CD4-positive, CD25-positive, alpha-beta regulatory T cell (primary cell): ENCODE results near the gene STARD3. TPM values are rescaled to one million over a fixed set of nuclear protein-coding genes. Genes with fewer than 3 reads are reported as not detected.
"Not testable (repeated sequence)": the region's sequence is repeated elsewhere in the genome, so short reads cannot be mapped to it uniquely, and the experiment has no call there.

Experiments used
- ATAC-seq, 2 donors: fragments of 150-1000 bp; cut with Tn5 transposase; one replicate each; pipeline ENCODE4 v1.10.0; 2021; ENCODE audit warnings: low read depth in 2 of 2, moderate number of reproducible peaks in 2 of 2, moderate library complexity in 1 of 2
- DNase-seq, 3 donors: peaks; one replicate each; pipeline versions ENCODE4 v3.0.0 to v3.0.0-alpha.2; 2012 to 2022; ENCODE audit warnings: mixed read lengths in 1 of 3
- H3K27ac ChIP-seq: one replicate; pipeline ENCODE4 v1.7.0; 2013; ENCODE audit warnings: mild to moderate bottlenecking, low read length; ENCODE audit not compliant: insufficient read depth, poor library complexity, severe bottlenecking
- H3K27me3 ChIP-seq: one replicate; pipeline ENCODE4 v1.7.0; 2013; ENCODE audit warnings: low read length; ENCODE audit not compliant: control insufficient read depth, insufficient read depth
- H3K36me3 ChIP-seq: one replicate; pipeline ENCODE4 v1.7.0; 2013; ENCODE audit warnings: mild to moderate bottlenecking, low read length, moderate library complexity; ENCODE audit not compliant: control insufficient read depth, insufficient read depth
- H3K4me1 ChIP-seq: 2 replicates; pipeline ENCODE4 v1.7.0; 2013; ENCODE audit warnings: mild to moderate bottlenecking, low read length; ENCODE audit not compliant: insufficient read depth, control insufficient read depth, poor library complexity, severe bottlenecking
- H3K4me3 ChIP-seq: one replicate; pipeline ENCODE4 v1.7.0; 2013; ENCODE audit warnings: low read depth, mild to moderate bottlenecking, low read length, moderate library complexity
- H3K9me3 ChIP-seq, 2 experiments: 1 replicate in 1 of 2; 2 replicates in 1 of 2; pipeline ENCODE4 v1.7.0; 2013; ENCODE audit warnings: low read length in 2 of 2, mild to moderate bottlenecking in 1 of 2, moderate library complexity in 1 of 2; ENCODE audit not compliant: control insufficient read depth in 2 of 2
- H3K27ac Mint-ChIP-seq, 3 donors: one replicate each; pipeline ENCODE4 v1.8.0; 2020 to 2022; ENCODE audit warnings: mild to moderate bottlenecking in 3 of 3, mixed read lengths in 3 of 3, moderate library complexity in 2 of 3
- H3K27me3 Mint-ChIP-seq: one replicate; pipeline ENCODE4 v1.8.0; 2022; ENCODE audit warnings: mild to moderate bottlenecking, mixed read lengths
- H3K36me3 Mint-ChIP-seq: one replicate; pipeline ENCODE4 v1.8.0; 2020; ENCODE audit warnings: mixed read lengths
- H3K4me1 Mint-ChIP-seq, 4 donors: one replicate each; pipeline ENCODE4 v1.8.0; 2020 to 2022; ENCODE audit warnings: mixed read lengths in 4 of 4, mild to moderate bottlenecking in 1 of 4
- H3K4me3 Mint-ChIP-seq, 4 donors: one replicate each; pipeline ENCODE4 v1.8.0; 2020 to 2022; ENCODE audit warnings: mild to moderate bottlenecking in 4 of 4, mixed read lengths in 4 of 4, moderate library complexity in 3 of 4
- H3K9me3 Mint-ChIP-seq, 7 donors: one replicate each; pipeline ENCODE4 v1.8.0; 2020 to 2022; ENCODE audit warnings: mixed read lengths in 7 of 7, mild to moderate bottlenecking in 3 of 7, moderate library complexity in 2 of 7
- polyA plus RNA-seq, 4 donors: library from polyadenylated mRNA; unstranded; fragments of 300-500 nt; fragmentation: Illumina TruSeq; gene quantifications; one replicate each; pipeline ENCODE4 v1.2.3, GENCODE V29; 2021
- total RNA-seq: library from RNA; stranded (reverse); gene quantifications from one replicate; pipeline ENCODE4 v1.2.3, GENCODE V29; 2022

STARD3 gene
- total and polyA plus RNA-seq, 5 donors from 2014 or later, result 45.4 to 95.9 (median 46.7) TPM

- ATAC-seq, result no peak
- Mint-ChIP-seq H3K4me3 (peak overlapping the region; percentile 97 to 99 (median 98)), H3K4me1 (peaks cover 9 to 31% (median 21%) of the 10 kb centered on the region in 4 donors), H3K27me3 (no peaks in the 10 kb centered on the region), H3K27ac (peak overlapping the region; percentile 96 to 99 (median 98)), H3K9me3 (peaks cover 0 to 4% (median 0%) of the 10 kb centered on the region in 7 donors), H3K36me3 (peaks cover 13% of the 10 kb centered on the region)
- no peaks in the 10 kb centered on the region for H3K9me3 ChIP-seq
- H3K4me3 ChIP-seq, result peak overlapping the region; percentile 93
- peak overlapping the region; percentile 86 for H3K27ac ChIP-seq
- no peak for DNase-seq
- H3K4me1 ChIP-seq, result peaks cover 21% of the 10 kb centered on the region
- no peaks in the 10 kb centered on the region for H3K27me3 ChIP-seq
- H3K36me3 ChIP-seq, result peaks cover 10% of the 10 kb centered on the region
Measured at GRCh38 chr17:39688475-39688835, 51.5 kb downstream of the STARD3 start.

GRCh38 chr17:39688945-39689344 is 52.0 kb downstream of the STARD3 start:
- Mint-ChIP-seq H3K4me1 (peaks cover 9 to 31% (median 21%) of the 10 kb centered on the region in 4 donors), H3K9me3 (peaks cover 0 to 4% (median 0%) of the 10 kb centered on the region in 7 donors), H3K27ac (peak overlapping the region in 2 of 3 donors; percentile 36 to 98), H3K36me3 (peaks cover 12% of the 10 kb centered on the region), H3K27me3 (no peaks in the 10 kb centered on the region), H3K4me3 (peak overlapping the region; percentile 72 to 98 (median 97))
- no peaks in the 10 kb centered on the region for H3K27me3 ChIP-seq
- H3K9me3 ChIP-seq, result no peaks in the 10 kb centered on the region
- peaks cover 21% of the 10 kb centered on the region for H3K4me1 ChIP-seq
- peaks cover 8% of the 10 kb centered on the region for H3K36me3 ChIP-seq
- H3K27ac ChIP-seq, result no peak overlapping the region
- H3K4me3 ChIP-seq, result peak overlapping the region; percentile 93
- ATAC-seq, result no peak
- DNase-seq, result no peak

DNA sequence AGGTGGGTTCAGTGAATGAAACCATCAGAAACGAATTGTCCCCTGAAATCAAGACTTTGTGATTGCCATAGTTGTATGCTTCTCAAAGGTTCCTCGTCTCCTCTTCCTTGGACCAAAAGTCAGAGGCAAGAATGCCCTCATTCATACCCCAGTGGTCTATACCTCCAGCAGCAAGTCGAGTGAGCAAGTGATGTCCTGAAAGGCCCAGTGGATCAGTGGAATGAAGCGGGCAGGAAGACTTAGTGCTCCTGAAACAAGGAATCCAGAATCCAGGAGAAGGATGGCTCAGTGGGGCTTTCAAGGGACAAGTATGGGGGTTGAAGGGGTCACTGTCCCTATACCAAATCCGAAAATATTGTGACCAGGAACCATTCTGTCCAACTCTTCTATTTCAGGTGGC is 57.6 kb downstream of the STARD3 start:
- H3K4me3 ChIP-seq, result no peak overlapping the region
- Mint-ChIP-seq H3K36me3 (no peaks in the 10 kb centered on the region), H3K9me3 (no peaks in the 10 kb centered on the region), H3K27ac (no peak overlapping the region), H3K4me1 (peaks cover 0 to 9% (median 4%) of the 10 kb centered on the region in 4 donors), H3K4me3 (no peak overlapping the region), H3K27me3 (peaks cover 31% of the 10 kb centered on the region)
- no peak for ATAC-seq
- H3K27ac ChIP-seq, result no peak overlapping the region
- H3K9me3 ChIP-seq, result no peaks in the 10 kb centered on the region
- peaks cover 2% of the 10 kb centered on the region for H3K27me3 ChIP-seq
- no peaks in the 10 kb centered on the region for H3K36me3 ChIP-seq
- H3K4me1 ChIP-seq, result no peaks in the 10 kb centered on the region
- DNase-seq, result no peak

- ATAC-seq, result no peak
- Histone ChIP-seq H3K27me3 (peaks cover 2% of the 10 kb centered on the region), H3K9me3 (no peaks in the 10 kb centered on the region), H3K36me3 (no peaks in the 10 kb centered on the region), H3K4me1 (peaks cover 4% of the 10 kb centered on the region), H3K27ac (no peak overlapping the region), H3K4me3 (no peak overlapping the region)
- no peak overlapping the region for H3K4me3 Mint-ChIP-seq
- no peak for DNase-seq
- H3K36me3 Mint-ChIP-seq, result no peaks in the 10 kb centered on the region
- no peak overlapping the region for H3K27ac Mint-ChIP-seq
- H3K27me3 Mint-ChIP-seq, result peaks cover 35% of the 10 kb centered on the region
- H3K9me3 Mint-ChIP-seq, result no peaks in the 10 kb centered on the region
- H3K4me1 Mint-ChIP-seq, result peaks cover 0 to 11% (median 7%) of the 10 kb centered on the region in 4 donors
Measured at GRCh38 chr17:39695089-39695474, 58.1 kb downstream of the STARD3 start.

GRCh38 chr17:39696731-39697130 is 59.8 kb downstream of the STARD3 start:
- H3K9me3 Mint-ChIP-seq, result peaks cover 0 to 3% (median 0%) of the 10 kb centered on the region in 7 donors

GRCh38 chr17:39697961-39698360 is 61.0 kb downstream of the STARD3 start:
- ATAC-seq, result no peak

More at GRCh38 chr17:39696731-39697130, 59.8 kb downstream of the STARD3 start:
- H3K4me3 ChIP-seq, result no peak overlapping the region
- no peaks in the 10 kb centered on the region for H3K36me3 Mint-ChIP-seq
- peaks cover 11% of the 10 kb centered on the region for H3K4me1 ChIP-seq
- peaks cover 0 to 20% (median 7%) of the 10 kb centered on the region in 4 donors for H3K4me1 Mint-ChIP-seq
- H3K27me3 ChIP-seq, result peaks cover 10% of the 10 kb centered on the region
- no peak overlapping the region for H3K27ac ChIP-seq
- no peaks in the 10 kb centered on the region for H3K36me3 ChIP-seq
- no peak overlapping the region for H3K27ac Mint-ChIP-seq
- no peak overlapping the region for H3K4me3 Mint-ChIP-seq
- no peak for DNase-seq
- H3K27me3 Mint-ChIP-seq, result peaks cover 48% of the 10 kb centered on the region
- no peaks in the 10 kb centered on the region for H3K9me3 ChIP-seq
- ATAC-seq, result no peak

GRCh38 chr17:39699157-39699817 is 62.3 kb downstream of the STARD3 start:
- H3K4me3 Mint-ChIP-seq, result peak overlapping the region in 2 of 4 donors; percentile 41 to 46
- not testable (repeated sequence) for ATAC-seq, H3K9me3 ChIP-seq, DNase-seq, H3K36me3 ChIP-seq, H3K27me3 ChIP-seq, H3K27ac ChIP-seq, H3K4me3 ChIP-seq, H3K9me3 Mint-ChIP-seq, H3K36me3 Mint-ChIP-seq
- H3K4me1 ChIP-seq, result peaks cover 11% of the 10 kb centered on the region
- peak overlapping the region in 1 of 3 donors; percentile 60 for H3K27ac Mint-ChIP-seq
- peaks cover 0 to 23% (median 7%) of the 10 kb centered on the region in 4 donors for H3K4me1 Mint-ChIP-seq
- peaks cover 63% of the 10 kb centered on the region for H3K27me3 Mint-ChIP-seq

More at GRCh38 chr17:39697961-39698360, 61.0 kb downstream of the STARD3 start:
- H3K4me3 ChIP-seq, result no peak overlapping the region
- no peak overlapping the region for H3K27ac ChIP-seq
- DNase-seq, result no peak
- H3K4me1 ChIP-seq, result peaks cover 11% of the 10 kb centered on the region
- H3K27me3 Mint-ChIP-seq, result peaks cover 57% of the 10 kb centered on the region
- no peak overlapping the region for H3K27ac Mint-ChIP-seq
- H3K4me1 Mint-ChIP-seq, result peaks cover 0 to 20% (median 7%) of the 10 kb centered on the region in 4 donors
- H3K4me3 Mint-ChIP-seq, result no peak overlapping the region
- peaks cover 0 to 3% (median 0%) of the 10 kb centered on the region in 7 donors for H3K9me3 Mint-ChIP-seq
- no peaks in the 10 kb centered on the region for H3K36me3 ChIP-seq
- no peaks in the 10 kb centered on the region for H3K36me3 Mint-ChIP-seq
- H3K9me3 ChIP-seq, result no peaks in the 10 kb centered on the region
- H3K27me3 ChIP-seq, result peaks cover 10% of the 10 kb centered on the region

GRCh38 chr17:39699818-39700147 is 62.8 kb downstream of the STARD3 start, which contains the start of gene ERBB2:
Gene ERBB2 (plus strand): TSS chr17:39700064. CDS start chr17:39700239, 175 bp downstream.
- DNase-seq (no peak), ATAC-seq (no peak)
- Mint-ChIP-seq H3K27ac (peak within 1 kb of the TSS in 1 of 3 donors; percentile 60), H3K36me3 (no peaks in the 10 kb centered on the region), H3K9me3 (peaks cover 0 to 3% (median 0%) of the 10 kb centered on the region in 7 donors), H3K4me3 (peak within 1 kb of the TSS in 2 of 4 donors; percentile 41 to 46), H3K27me3 (peaks cover 58% of the 10 kb centered on the region), H3K4me1 (peaks cover 0 to 28% (median 8%) of the 10 kb centered on the region in 4 donors)
- no peak within 1 kb of the TSS for H3K27ac ChIP-seq
- no peak within 1 kb of the TSS for H3K4me3 ChIP-seq
- no peaks in the 10 kb centered on the region for H3K9me3 ChIP-seq
- H3K27me3 ChIP-seq, result peaks cover 10% of the 10 kb centered on the region
- no peaks in the 10 kb centered on the region for H3K36me3 ChIP-seq
- H3K4me1 ChIP-seq, result peaks cover 11% of the 10 kb centered on the region
